MM.1S (cell line): Measurements from ENCODE around the gene NFIX.
"Not testable (repeated sequence)": the region's sequence is repeated elsewhere in the genome, so short reads cannot be mapped to it uniquely, and the experiment has no call there.

Experiments
- DNase-seq: peaks from one replicate; pipeline ENCODE4 v3.0.0-alpha.2; 2015
- H2AFZ ChIP-seq: fragments of 300-600 bp; sonication (generic); 2 replicates; pipeline ENCODE4 v1.6.0; 2016; ENCODE audit warnings: antibody characterized with exemption, low read length
- H3F3A ChIP-seq: fragments of 300-600 bp; sonication (generic); 2 replicates; pipeline ENCODE4 v1.6.1; 2016; ENCODE audit warnings: mild to moderate bottlenecking, antibody characterized with exemption, low read length, moderate library complexity, mixed read lengths; ENCODE audit not compliant: insufficient read depth
- H3K27ac ChIP-seq: fragments of 300-600 bp; sonication (generic); 2 replicates; pipeline ENCODE4 v1.5.1; 2016; ENCODE audit warnings: mild to moderate bottlenecking, low read length
- H3K27me3 ChIP-seq: fragments of 300-600 bp; sonication (generic); replicated peaks from 2 replicates; pipeline ENCODE4 v1.6.0; 2016; ENCODE audit warnings: low read length; ENCODE audit not compliant: insufficient read depth
- H3K36me3 ChIP-seq: fragments of 300-600 bp; sonication (generic); replicated peaks from 2 replicates; pipeline ENCODE4 v1.6.1; 2016; ENCODE audit warnings: mild to moderate bottlenecking, low read length, mixed read lengths; ENCODE audit not compliant: insufficient read depth
- H3K4me1 ChIP-seq: fragments of 300-600 bp; sonication (generic); 2 replicates; pipeline ENCODE4 v1.6.1; 2016; ENCODE audit warnings: low read length, mixed read lengths
- H3K4me2 ChIP-seq: fragments of 300-600 bp; sonication (generic); 2 replicates; pipeline ENCODE4 v1.6.0; 2016; ENCODE audit warnings: low read depth, low read length
- H3K4me3 ChIP-seq: fragments of 300-600 bp; sonication (generic); 2 replicates; pipeline ENCODE4 v1.5.1; 2016; ENCODE audit warnings: low read length, mixed read lengths
- H3K79me2 ChIP-seq: fragments of 300-600 bp; sonication (generic); 2 replicates; pipeline ENCODE4 v1.6.1; 2016; ENCODE audit warnings: mixed run types, low read length, mixed read lengths
- H3K9ac ChIP-seq: fragments of 300-600 bp; sonication (generic); 2 replicates; pipeline ENCODE4 v1.6.1; 2016; ENCODE audit warnings: low read length, mixed read lengths
- H3K9me2 ChIP-seq: fragments of 300-600 bp; sonication (generic); replicated peaks from 2 replicates; pipeline ENCODE4 v1.6.1; 2016; ENCODE audit warnings: mild to moderate bottlenecking, low read length, mixed read lengths; ENCODE audit not compliant: insufficient read depth
- H3K9me3 ChIP-seq: fragments of 300-600 bp; sonication (generic); replicated peaks from 2 replicates; pipeline ENCODE4 v1.6.1; 2016; ENCODE audit warnings: mild to moderate bottlenecking, low read length, mixed read lengths; ENCODE audit not compliant: insufficient read depth
- H4K20me1 ChIP-seq: fragments of 300-600 bp; sonication (generic); 2 replicates; pipeline ENCODE4 v1.6.1; 2016; ENCODE audit warnings: mild to moderate bottlenecking, low read length, moderate library complexity, mixed read lengths; ENCODE audit not compliant: insufficient read depth
- EZH2 ChIP-seq: fragments of 300-600 bp; sonication (generic); optimal IDR thresholded peaks from 2 replicates; pipeline ENCODE3; 2017; ENCODE audit warnings: low read depth, mild to moderate bottlenecking, antibody characterized with exemption, low read length, mixed read lengths
- EZH2phosphoT487 ChIP-seq: fragments of 300-600 bp; sonication (generic); IDR thresholded peaks from 2 replicates; pipeline ENCODE4 v1.6.1; 2018; ENCODE audit warnings: antibody characterized with exemption, low read length
- TF ChIP-seq, protein P1 (sequence below): fragments of 300-600 bp; sonication (generic); IDR thresholded peaks from 2 replicates; pipeline ENCODE4 v1.5.1; 2016; ENCODE audit warnings: antibody characterized with exemption, low read length, mixed read lengths

The NFIX gene

DNA sequence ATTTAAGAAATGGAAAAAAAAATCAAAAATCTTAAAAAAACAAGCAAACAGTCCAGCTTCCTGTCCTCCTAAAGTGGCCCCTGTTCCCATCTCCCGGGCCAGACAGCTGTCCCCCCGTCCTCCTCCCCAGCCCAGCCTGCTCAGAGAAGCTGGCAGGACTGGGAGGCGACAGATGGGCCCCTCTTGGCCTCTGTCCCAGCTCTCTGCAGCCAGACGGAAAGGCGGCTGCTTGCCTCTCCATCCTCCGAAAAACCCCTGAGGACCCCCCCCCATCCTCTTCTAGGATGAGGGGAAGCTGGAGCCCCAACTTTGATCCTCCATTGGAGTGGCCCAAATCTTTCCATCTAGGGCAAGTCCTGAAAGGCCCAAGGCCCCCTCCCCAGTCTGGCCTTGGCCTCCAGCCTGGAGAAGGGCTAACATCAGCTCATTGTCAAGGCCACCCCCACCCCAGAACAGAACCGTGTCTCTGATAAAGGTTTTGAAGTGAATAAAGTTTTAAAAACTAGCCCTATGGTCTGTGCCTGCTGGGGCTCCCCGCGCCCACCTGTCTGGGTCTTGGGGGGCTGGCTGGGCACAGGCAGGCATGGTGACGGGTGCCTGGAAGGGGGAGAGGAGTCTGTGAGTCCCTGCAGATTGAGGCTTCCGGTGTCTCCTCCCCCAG, 42.0 kb upstream of the NFIX start:
- peaks cover 12% of the 10 kb centered on the region; the same call in 1 of the 2 replicates for H3K36me3 ChIP-seq
- peaks cover 37% of the 10 kb centered on the region for H3F3A ChIP-seq
- no peak overlapping the region for H3K27ac ChIP-seq
- 0 out of 2 replicates have a peak, but pooled peaks cover 6% of the 10 kb centered on the region for H4K20me1 ChIP-seq
- H2AFZ ChIP-seq = no peak overlapping the region
- no peaks in the 10 kb centered on the region for H3K9me3 ChIP-seq
- H3K4me3 ChIP-seq = no peak overlapping the region
- H3K9me2 ChIP-seq = no peaks in the 10 kb centered on the region
- H3K4me2 ChIP-seq = no peak overlapping the region
- no peak for TF ChIP-seq EZH2
- DNase-seq = no peak
- peaks cover 24% of the 10 kb centered on the region for H3K4me1 ChIP-seq
- H3K9ac ChIP-seq = no peak overlapping the region
- no peaks in the 10 kb centered on the region for H3K27me3 ChIP-seq
- H3K79me2 ChIP-seq = peaks cover 77% of the 10 kb centered on the region

DNA sequence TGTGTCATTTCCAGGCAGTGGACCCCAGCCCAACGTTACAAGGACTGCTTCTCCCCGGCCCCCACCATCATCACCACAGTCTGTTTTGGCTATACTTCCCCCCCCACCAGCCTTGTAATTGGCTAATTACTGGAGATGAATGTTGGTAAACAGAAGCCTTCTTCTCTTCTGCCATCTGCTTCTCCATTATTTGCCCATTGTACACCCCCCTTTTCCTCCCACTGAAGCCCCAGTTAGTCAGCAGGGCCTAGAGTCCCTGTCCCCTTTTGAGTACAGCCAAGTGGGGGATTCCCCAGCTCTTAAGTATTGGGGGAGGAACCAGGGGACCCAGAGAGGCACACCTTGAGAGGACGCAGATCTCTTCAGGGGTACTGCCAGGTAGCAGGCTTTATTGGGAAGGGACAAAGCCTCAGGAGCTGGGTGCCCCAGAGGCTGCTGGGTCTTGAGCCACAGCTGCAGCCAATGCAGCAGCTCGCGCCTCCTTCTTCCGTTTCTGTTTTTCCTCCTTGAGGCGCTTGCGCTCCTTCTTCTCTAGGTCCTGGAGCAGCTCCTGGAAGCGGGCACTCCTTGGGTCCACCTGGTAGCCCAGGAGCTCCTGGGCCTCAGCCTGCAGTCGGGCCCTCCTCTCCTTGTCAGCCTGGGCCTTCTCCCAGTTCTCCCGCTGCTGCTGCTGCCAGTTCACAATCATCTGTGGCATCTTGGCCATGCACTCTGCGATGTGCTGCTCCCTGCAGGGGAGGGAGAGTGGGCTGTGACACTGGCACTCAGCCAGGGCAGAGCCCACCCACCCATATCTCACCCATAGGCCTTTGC, 41.3 kb upstream of the NFIX start:
- no peaks in the 10 kb centered on the region for H3K9me2 ChIP-seq
- no peak overlapping the region for H3K9ac ChIP-seq
- peak overlapping the region; percentile 40; the same call in 1 of the 2 replicates for H3K27ac ChIP-seq
- peaks cover 24% of the 10 kb centered on the region for H3K4me1 ChIP-seq
- peaks cover 69% of the 10 kb centered on the region for H3K79me2 ChIP-seq
- no peak overlapping the region for H3K4me2 ChIP-seq
- H2AFZ ChIP-seq = no peak overlapping the region
- no peaks in the 10 kb centered on the region for H3K9me3 ChIP-seq
- H3K4me3 ChIP-seq = no peak overlapping the region
- 0 out of 2 replicates have a peak, but pooled peaks cover 6% of the 10 kb centered on the region for H4K20me1 ChIP-seq
- no peak for DNase-seq
- peaks cover 37% of the 10 kb centered on the region for H3F3A ChIP-seq
- H3K36me3 ChIP-seq = peaks cover 6% of the 10 kb centered on the region; the same call in 1 of the 2 replicates
- no peak for TF ChIP-seq EZH2phosphoT487
- TF ChIP-seq EZH2 = no peak
- TF ChIP-seq, protein P1, sequence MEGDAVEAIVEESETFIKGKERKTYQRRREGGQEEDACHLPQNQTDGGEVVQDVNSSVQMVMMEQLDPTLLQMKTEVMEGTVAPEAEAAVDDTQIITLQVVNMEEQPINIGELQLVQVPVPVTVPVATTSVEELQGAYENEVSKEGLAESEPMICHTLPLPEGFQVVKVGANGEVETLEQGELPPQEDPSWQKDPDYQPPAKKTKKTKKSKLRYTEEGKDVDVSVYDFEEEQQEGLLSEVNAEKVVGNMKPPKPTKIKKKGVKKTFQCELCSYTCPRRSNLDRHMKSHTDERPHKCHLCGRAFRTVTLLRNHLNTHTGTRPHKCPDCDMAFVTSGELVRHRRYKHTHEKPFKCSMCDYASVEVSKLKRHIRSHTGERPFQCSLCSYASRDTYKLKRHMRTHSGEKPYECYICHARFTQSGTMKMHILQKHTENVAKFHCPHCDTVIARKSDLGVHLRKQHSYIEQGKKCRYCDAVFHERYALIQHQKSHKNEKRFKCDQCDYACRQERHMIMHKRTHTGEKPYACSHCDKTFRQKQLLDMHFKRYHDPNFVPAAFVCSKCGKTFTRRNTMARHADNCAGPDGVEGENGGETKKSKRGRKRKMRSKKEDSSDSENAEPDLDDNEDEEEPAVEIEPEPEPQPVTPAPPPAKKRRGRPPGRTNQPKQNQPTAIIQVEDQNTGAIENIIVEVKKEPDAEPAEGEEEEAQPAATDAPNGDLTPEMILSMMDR = no peak
- H3K27me3 ChIP-seq = no peaks in the 10 kb centered on the region

DNA sequence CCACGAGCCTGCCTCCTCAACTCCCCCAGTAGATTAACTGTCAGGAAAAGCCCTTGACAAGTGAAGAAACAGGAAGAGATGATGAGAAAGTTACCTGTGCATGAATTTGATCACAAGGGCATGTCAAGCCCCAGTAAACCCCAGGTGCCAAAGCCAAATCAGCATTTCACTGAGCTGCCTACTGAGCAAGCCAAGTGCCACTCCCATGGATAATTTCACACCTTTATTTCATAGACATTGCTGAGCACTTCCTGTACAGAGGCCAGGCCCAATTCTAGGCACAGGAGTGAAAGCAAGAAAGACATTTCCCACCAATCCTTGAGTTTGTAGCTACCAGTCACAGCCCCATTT, 40.7 kb upstream of the NFIX start:
- 0 out of 2 replicates have a peak, but pooled peaks cover 6% of the 10 kb centered on the region for H4K20me1 ChIP-seq
- H3K9ac ChIP-seq = no peak overlapping the region
- peak overlapping the region; percentile 40; the same call in 1 of the 2 replicates for H3K27ac ChIP-seq
- no peaks in the 10 kb centered on the region for H3K9me2 ChIP-seq
- H3F3A ChIP-seq = peaks cover 37% of the 10 kb centered on the region
- H3K27me3 ChIP-seq = no peaks in the 10 kb centered on the region
- peaks cover 64% of the 10 kb centered on the region for H3K79me2 ChIP-seq
- H3K4me3 ChIP-seq = no peak overlapping the region
- peaks cover 6% of the 10 kb centered on the region; the same call in 1 of the 2 replicates for H3K36me3 ChIP-seq
- H3K4me2 ChIP-seq = no peak overlapping the region
- no peak overlapping the region for H2AFZ ChIP-seq
- TF ChIP-seq, protein P1 = no peak
- TF ChIP-seq EZH2phosphoT487 (no peak), EZH2 (no peak)
- peaks cover 24% of the 10 kb centered on the region for H3K4me1 ChIP-seq
- DNase-seq = peak; percentile 53
- H3K9me3 ChIP-seq = no peaks in the 10 kb centered on the region

DNA sequence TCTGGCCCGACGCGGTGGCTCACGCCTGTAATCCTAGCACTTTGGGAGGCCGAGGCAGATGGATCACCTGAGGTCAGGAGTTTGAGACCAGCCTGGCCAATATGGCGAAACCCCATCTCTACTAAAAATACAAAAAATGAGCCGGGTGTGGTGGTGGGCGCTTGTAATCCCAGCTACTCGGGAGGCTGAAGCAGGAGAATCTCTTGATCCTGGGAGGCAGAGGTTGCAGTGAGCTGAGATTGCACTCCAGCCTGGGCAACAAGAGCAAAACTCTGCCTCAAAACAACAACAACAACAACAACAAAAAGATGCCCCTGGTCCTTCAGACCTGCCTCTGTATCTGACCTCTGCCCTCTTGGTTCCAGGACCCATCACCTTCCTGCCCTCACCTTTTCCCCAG, 39.7 kb upstream of the NFIX start:
- H3K9me3 ChIP-seq, H3K36me3 ChIP-seq, H3K27me3 ChIP-seq, H2AFZ ChIP-seq, H4K20me1 ChIP-seq, H3K9me2 ChIP-seq, DNase-seq: not testable (repeated sequence)
- Histone ChIP-seq H3K79me2 (peaks cover 57% of the 10 kb centered on the region), H3F3A (peaks cover 37% of the 10 kb centered on the region), H3K9ac (peak overlapping the region; percentile 88; the same call in 1 of the 2 replicates), H3K4me2 (peak overlapping the region; percentile 62), H3K4me3 (peak overlapping the region; percentile 96; the same call in 1 of the 2 replicates), H3K4me1 (peaks cover 24% of the 10 kb centered on the region), H3K27ac (peak overlapping the region; percentile 64; the same call in 1 of the 2 replicates)
